Left ventricle myocardium inferior (tissue), 1 donor: ENCODE measurements around the gene MAST4. TPM values are rescaled to one million over a fixed set of nuclear protein-coding genes. Genes with fewer than 3 reads are reported as not detected.

Experiments used
- DNase-seq: peaks from one replicate; pipeline ENCODE4 v3.0.0-alpha.2; 2020
- H3K27ac ChIP-seq: fragments of 200-600 bp; replicated peaks from 2 replicates; pipeline ENCODE4 v1.8.0; 2021
- H3K27me3 ChIP-seq: fragments of 200-600 bp; 2 replicates; pipeline ENCODE4 v1.8.0; 2021; ENCODE audit warnings: low read depth
- H3K36me3 ChIP-seq: fragments of 200-600 bp; 2 replicates; pipeline ENCODE4 v1.8.0; 2021
- H3K4me1 ChIP-seq: fragments of 200-600 bp; 2 replicates; pipeline ENCODE4 v1.8.0; 2021
- H3K4me3 ChIP-seq: fragments of 200-600 bp; 2 replicates; pipeline ENCODE4 v1.8.0; 2021; ENCODE audit warnings: mild to moderate bottlenecking, moderate library complexity
- H3K9me3 ChIP-seq: fragments of 200-600 bp; replicated peaks from 2 replicates; pipeline ENCODE4 v1.8.0; 2021
- CTCF ChIP-seq: fragments of 200-600 bp; IDR thresholded peaks from 2 replicates; pipeline ENCODE4 v1.8.0; 2021; ENCODE audit warnings: antibody characterized with exemption, mild to moderate bottlenecking, borderline replicate concordance
- intact Hi-C: fragments of 100-400 bp; cut with micrococcal nuclease; formaldehyde crosslinking; loops from one replicate; pipeline ENCODE4 v1.11.0; 2022
- total RNA-seq: library from RNA; stranded (reverse); fragmentation: NEBNext Ultra II Directional; extraction: Animal tissue kit (Norgen Biotek cat#: 25700); gene quantifications from one replicate; pipeline ENCODE4 v1.2.1, GENCODE V29; 2021
- donor health status: DM: no; HTN: yes; CAD: no; lungs with severe emphysema.

MAST4 gene
- total RNA-seq, 1 donor from 2014 or later: 55.7 TPM

DNA sequence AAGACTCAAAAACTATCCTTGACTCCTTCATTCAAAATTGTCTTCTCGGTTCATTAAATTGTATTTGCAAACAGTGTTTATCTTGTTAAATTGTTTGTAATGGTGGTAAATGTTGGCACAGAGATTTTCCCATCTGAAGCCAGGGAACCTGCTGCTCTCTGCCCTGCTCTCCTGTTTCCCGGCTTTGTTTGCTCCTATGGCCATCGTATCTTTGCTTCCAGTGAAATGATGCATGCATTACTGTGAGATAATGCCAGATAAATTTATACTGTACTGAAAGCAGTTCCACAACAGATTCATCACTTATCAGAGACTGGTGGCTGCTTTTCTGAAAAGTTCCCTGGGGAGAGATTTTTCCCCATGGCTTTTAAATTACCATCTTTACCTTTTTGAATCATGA lies 519.1 kb downstream of the MAST4 start:
- H3K27ac ChIP-seq: no peak overlapping the region
- H3K4me1 ChIP-seq: peaks cover 12% of the 10 kb centered on the region
- intact Hi-C loops: no loop called here
- DNase-seq: no peak
- H3K36me3 ChIP-seq: peaks cover 69% of the 10 kb centered on the region
- no peaks in the 10 kb centered on the region for H3K27me3 ChIP-seq
- H3K9me3 ChIP-seq: no peaks in the 10 kb centered on the region
- H3K4me3 ChIP-seq: no peak overlapping the region
- no peak for TF ChIP-seq CTCF

DNA sequence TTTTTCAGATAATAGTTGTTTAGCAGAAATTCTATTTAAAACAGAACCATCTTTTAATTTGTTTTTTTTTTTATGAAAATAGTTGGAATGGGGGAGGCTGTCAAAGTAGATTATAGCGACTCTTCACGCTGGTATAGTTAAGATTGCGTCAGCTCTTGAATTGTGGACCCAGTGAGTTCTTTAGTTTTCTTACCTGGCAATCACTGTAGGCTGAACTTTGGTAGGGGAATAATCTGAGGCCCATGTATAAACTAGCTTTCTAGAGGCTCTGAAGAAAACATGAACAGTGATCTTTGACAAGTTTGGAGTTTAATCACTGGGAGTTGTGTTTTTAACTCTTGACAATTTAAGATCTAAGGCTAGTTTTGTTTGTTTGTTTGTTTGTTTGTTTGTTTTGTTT lies 519.6 kb downstream of the MAST4 start:
- H3K4me1 ChIP-seq: peaks cover 14% of the 10 kb centered on the region
- H3K36me3 ChIP-seq: peaks cover 69% of the 10 kb centered on the region
- H3K4me3 ChIP-seq: no peak overlapping the region
- no peak overlapping the region for H3K27ac ChIP-seq
- no peaks in the 10 kb centered on the region for H3K27me3 ChIP-seq
- no peak for DNase-seq
- no peak for TF ChIP-seq CTCF
- intact Hi-C loops: no loop called here
- no peaks in the 10 kb centered on the region for H3K9me3 ChIP-seq

- peaks cover 72% of the 10 kb centered on the region for H3K36me3 ChIP-seq
Measured at GRCh38 chr5:67118050-67118620, 521.9 kb downstream of the MAST4 start.

DNA sequence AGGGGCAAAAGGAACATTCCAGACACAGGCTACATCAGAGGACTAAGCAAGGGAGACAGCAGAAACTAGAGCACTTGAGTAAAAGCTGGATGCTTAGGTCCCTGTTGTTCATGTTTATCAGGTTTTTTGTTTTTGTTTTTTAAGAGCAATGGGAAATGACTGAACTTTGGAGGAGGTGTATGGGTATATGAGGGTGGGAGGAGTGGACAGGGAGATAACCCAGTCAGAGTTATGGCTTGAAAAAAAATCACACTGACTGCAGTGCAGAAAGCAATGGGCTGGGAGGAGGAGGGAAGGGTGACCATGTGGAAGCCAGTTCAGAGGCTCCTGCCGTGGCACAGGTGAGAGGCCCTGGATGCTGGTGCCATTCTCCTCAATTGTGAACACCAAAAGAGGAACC lies 522.8 kb downstream of the MAST4 start:
- no peak for TF ChIP-seq CTCF
- Histone ChIP-seq H3K4me3 (no peak overlapping the region), H3K27me3 (no peaks in the 10 kb centered on the region), H3K9me3 (no peaks in the 10 kb centered on the region), H3K27ac (no peak overlapping the region), H3K4me1 (peaks cover 14% of the 10 kb centered on the region), H3K36me3 (peaks cover 76% of the 10 kb centered on the region)
- intact Hi-C loops: no loop called here
- DNase-seq: no peak

More at GRCh38 chr5:67118050-67118620, 521.9 kb downstream of the MAST4 start:
- Histone ChIP-seq H3K27me3 (no peaks in the 10 kb centered on the region), H3K27ac (no peak overlapping the region), H3K4me3 (no peak overlapping the region), H3K4me1 (peaks cover 14% of the 10 kb centered on the region), H3K9me3 (no peaks in the 10 kb centered on the region)
- no peak for DNase-seq
- intact Hi-C loops: no loop called here
- no peak for TF ChIP-seq CTCF

GRCh38 chr5:67120032-67120431 lies 523.8 kb downstream of the MAST4 start:
- Histone ChIP-seq H3K4me3 (no peak overlapping the region), H3K4me1 (peaks cover 14% of the 10 kb centered on the region), H3K36me3 (peaks cover 76% of the 10 kb centered on the region), H3K9me3 (no peaks in the 10 kb centered on the region), H3K27ac (no peak overlapping the region), H3K27me3 (no peaks in the 10 kb centered on the region)
- intact Hi-C loops: no loop called here
- no peak for DNase-seq
- TF ChIP-seq CTCF: no peak
